IPS-20b (cell line): ENCODE measurements around the gene KCNK4.
A peak's percentile ranks its signal among the peaks of the same experiment; 100 is the strongest.

Experiments
- H3K27ac ChIP-seq: one replicate; pipeline ENCODE4 v1.5.1; 2013; ENCODE audit warnings: low read length
- H3K27me3 ChIP-seq: 2 replicates; pipeline ENCODE4 v1.6.1; 2013; ENCODE audit warnings: mild to moderate bottlenecking, low read length, inconsistent platforms; ENCODE audit not compliant: insufficient read depth
- H3K36me3 ChIP-seq: 2 replicates; pipeline ENCODE4 v1.6.1; 2013; ENCODE audit warnings: low read depth, mild to moderate bottlenecking, inconsistent platforms, low read length, moderate library complexity; ENCODE audit not compliant: insufficient read depth
- H3K4me1 ChIP-seq: 2 replicates; pipeline ENCODE4 v1.6.1; 2013; ENCODE audit warnings: mild to moderate bottlenecking, control low read depth, inconsistent platforms, low read length, moderate library complexity; ENCODE audit not compliant: insufficient read depth
- H3K4me3 ChIP-seq: 2 replicates; pipeline ENCODE4 v1.5.1; 2013; ENCODE audit warnings: mild to moderate bottlenecking, low read length, inconsistent platforms
- H3K9ac ChIP-seq: 2 replicates; pipeline ENCODE4 v1.6.1; 2013; ENCODE audit warnings: low read depth, mild to moderate bottlenecking, inconsistent platforms, low read length, moderate library complexity
- H3K9me3 ChIP-seq: 2 replicates; pipeline ENCODE4 v1.6.1; 2013; ENCODE audit warnings: mild to moderate bottlenecking, low read depth, low read length, inconsistent platforms; ENCODE audit not compliant: insufficient read depth

The KCNK4 gene

DNA sequence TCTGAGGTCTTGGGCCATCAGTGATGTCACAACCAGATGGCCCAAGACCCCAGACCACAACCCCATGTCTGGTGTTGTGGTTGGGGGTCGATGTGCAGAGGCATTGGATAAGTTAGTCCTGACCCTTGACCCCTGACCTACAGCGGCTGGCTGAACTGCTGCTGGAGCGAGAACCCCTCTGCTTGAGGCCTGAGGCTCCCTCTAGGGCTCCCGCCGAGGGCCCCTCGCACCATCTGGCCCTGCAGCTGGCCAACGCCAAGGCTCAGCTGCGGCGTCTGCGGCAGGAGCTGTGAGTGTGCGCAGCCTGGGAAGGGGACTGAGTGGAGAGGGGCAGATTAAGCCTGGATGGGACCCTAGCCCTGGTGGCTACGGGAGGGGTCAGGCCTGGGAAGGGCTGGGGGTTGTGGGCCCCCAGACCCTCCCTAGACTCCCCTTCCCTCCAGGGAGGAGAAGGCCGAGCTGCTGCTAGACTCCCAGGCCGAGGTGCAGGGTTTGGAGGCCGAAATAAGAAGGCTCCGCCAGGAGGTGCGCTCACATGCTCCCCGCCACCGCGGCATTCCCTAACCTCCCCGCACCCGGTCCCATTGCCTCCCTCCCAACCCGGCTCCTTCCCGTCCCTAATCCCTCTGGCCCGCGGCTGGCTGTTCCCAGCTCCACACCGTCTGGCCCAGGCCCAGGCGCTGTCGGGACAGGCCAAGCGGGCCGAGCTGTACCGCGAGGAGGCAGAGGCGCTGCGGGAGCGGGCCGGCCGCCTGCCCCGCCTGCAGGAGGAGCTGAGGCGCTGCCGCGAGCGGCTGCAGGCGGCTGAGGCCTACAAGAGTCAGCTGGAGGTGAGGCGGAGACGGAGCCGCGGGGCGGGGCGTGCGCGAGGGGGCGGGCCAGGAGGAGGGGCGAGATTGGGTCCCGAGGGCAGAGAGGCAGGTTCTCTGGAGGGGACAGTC is 51.0 kb downstream of the KCNK4 start:
- H3K4me3 ChIP-seq: peak overlapping the region; percentile 60; the same call in 1 of the 2 replicates
- no peaks in the 10 kb centered on the region for H3K9me3 ChIP-seq
- H3K9ac ChIP-seq: peak overlapping the region; percentile 55; the same call in 1 of the 2 replicates
- no peak overlapping the region for H3K27ac ChIP-seq
- peaks cover 20% of the 10 kb centered on the region for H3K27me3 ChIP-seq
- no peaks in the 10 kb centered on the region for H3K36me3 ChIP-seq
- H3K4me1 ChIP-seq: peaks cover 5% of the 10 kb centered on the region; the same call in 1 of the 2 replicates

DNA sequence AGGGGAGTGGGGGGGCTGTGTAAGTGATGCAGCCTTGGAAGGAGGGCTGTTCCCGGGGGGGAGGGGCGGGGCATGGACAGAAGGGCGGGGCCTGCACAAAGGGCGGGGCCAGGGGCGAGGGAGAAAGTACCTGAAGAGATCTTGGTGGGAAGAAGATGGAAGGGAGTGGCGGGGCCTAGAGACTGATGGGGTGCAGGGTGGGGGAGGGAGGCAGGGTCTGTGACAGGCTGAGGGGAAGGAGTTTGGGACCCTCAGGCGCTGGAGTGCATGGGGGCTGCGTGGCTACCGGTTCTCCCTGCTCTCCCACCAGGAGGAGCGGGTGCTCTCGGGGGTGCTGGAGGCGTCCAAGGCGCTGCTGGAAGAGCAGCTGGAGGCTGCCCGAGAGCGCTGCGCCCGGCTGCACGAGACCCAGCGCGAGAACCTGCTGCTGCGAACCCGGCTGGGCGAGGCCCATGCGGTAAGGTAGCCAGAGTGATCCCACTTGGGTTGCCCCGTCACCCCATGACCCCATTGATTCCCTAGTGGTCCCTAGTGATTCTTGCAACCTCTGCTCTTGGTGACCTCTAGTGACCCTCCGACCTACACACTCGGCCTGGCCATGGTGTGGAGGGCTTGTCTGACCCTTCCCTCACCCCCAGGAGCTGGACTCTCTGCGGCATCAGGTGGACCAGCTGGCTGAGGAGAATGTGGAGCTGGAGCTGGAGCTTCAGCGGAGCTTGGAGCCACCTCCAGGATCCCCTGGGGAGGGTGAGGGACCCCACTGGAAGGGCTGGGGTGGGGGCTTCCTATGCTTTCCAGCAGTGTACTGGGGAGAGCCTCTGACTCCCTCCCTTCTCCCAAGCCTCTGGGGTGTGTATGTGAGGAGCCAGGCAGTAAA is 52.0 kb downstream of the KCNK4 start:
- H3K27me3 ChIP-seq: peaks cover 20% of the 10 kb centered on the region
- no peak overlapping the region for H3K27ac ChIP-seq
- no peaks in the 10 kb centered on the region for H3K9me3 ChIP-seq
- no peak overlapping the region for H3K9ac ChIP-seq
- peaks cover 5% of the 10 kb centered on the region; the same call in 1 of the 2 replicates for H3K4me1 ChIP-seq
- no peaks in the 10 kb centered on the region for H3K36me3 ChIP-seq
- H3K4me3 ChIP-seq: peak overlapping the region; percentile 60; the same call in 1 of the 2 replicates

DNA sequence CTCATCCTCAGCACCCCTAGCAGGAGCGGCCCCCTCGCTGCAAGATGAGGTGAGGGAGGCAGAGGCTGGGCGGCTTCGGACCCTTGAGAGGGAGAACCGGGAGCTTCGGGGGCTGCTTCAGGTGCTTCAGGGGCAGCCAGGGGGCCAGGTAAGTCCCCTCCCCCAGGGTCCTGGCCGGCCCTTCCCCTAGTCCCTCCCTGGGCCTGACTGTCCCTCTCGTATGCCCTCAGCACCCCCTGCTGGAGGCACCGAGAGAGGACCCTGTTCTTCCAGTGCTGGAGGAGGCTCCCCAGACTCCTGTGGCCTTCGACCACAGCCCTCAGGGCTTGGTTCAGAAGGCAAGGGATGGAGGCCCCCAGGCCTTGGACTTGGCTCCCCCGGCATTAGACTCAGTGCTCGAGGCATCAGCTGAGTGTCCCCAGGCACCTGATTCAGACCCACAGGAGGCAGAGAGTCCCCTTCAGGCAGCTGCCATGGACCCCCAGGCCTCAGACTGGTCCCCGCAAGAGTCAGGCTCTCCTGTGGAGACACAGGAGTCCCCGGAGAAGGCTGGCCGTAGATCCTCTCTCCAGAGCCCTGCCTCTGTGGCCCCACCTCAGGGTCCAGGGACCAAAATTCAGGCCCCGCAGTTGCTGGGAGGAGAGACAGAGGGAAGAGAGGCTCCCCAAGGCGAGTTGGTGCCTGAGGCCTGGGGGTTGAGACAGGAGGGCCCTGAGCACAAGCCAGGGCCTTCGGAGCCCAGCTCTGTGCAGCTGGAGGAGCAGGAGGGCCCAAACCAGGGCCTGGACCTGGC is 52.9 kb downstream of the KCNK4 start:
- no peak overlapping the region for H3K4me3 ChIP-seq
- peaks cover 5% of the 10 kb centered on the region; the same call in 1 of the 2 replicates for H3K4me1 ChIP-seq
- H3K9ac ChIP-seq: no peak overlapping the region
- H3K27me3 ChIP-seq: peaks cover 19% of the 10 kb centered on the region
- no peaks in the 10 kb centered on the region for H3K36me3 ChIP-seq
- H3K27ac ChIP-seq: no peak overlapping the region
- no peaks in the 10 kb centered on the region for H3K9me3 ChIP-seq

DNA sequence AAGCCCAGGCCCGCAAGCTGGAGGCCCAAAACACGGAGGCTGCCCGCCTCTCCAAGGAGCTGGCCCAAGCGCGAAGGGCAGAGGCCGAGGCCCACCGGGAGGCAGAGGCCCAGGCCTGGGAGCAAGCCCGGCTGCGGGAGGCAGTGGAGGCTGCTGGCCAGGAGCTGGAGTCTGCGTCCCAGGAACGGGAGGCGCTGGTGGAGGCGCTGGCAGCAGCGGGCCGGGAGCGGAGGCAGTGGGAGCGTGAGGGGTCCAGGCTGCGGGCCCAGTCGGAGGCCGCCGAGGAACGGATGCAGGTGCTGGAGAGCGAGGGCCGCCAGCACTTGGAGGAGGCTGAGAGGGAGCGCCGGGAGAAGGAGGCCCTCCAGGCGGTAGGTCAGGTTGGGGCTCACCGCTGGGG is 53.7 kb downstream of the KCNK4 start:
- no peak overlapping the region for H3K9ac ChIP-seq
- no peak overlapping the region for H3K27ac ChIP-seq
- H3K9me3 ChIP-seq: no peaks in the 10 kb centered on the region
- H3K4me1 ChIP-seq: peaks cover 5% of the 10 kb centered on the region; the same call in 1 of the 2 replicates
- no peaks in the 10 kb centered on the region for H3K36me3 ChIP-seq
- H3K4me3 ChIP-seq: no peak overlapping the region
- peaks cover 11% of the 10 kb centered on the region; the same call in 1 of the 2 replicates for H3K27me3 ChIP-seq

DNA sequence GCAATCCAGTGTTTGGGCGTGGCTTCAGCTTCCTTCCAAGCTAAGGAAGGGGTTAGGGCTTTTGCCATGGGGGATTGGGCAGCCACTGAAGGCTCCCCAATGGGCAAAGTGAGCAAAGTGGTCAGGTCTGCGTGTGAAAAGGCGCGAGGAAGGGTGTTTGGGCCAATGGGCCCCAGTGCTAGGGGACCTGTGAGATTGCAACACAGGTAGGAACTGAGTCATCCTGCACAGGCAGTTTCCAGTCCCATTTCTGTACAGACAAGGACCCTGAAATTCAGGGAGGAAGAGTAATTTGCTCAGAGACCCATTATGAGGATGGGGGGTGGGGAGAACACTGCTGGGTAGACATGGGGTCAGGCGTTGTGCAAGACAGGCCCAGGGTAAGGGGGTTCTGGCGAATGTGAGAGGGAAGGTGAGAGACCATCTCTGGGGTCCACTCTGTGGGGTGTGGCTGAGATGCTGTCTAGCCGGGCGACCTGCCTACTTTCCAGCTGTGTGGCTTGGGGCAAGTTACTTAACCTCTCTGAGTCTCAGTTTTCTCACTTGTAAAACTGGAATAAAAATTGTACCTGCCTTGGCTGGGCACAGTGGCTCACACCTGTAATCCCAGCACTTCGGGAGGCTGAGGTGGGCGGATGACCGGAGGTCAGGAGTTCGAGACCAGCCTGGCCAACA is 56.2 kb downstream of the KCNK4 start:
- H3K27ac ChIP-seq: no peak overlapping the region
- H3K9ac ChIP-seq: no peak overlapping the region
- no peaks in the 10 kb centered on the region for H3K27me3 ChIP-seq
- H3K4me1 ChIP-seq: no peaks in the 10 kb centered on the region; the same call in 1 of the 2 replicates
- no peak overlapping the region for H3K4me3 ChIP-seq
- no peaks in the 10 kb centered on the region for H3K36me3 ChIP-seq
- no peaks in the 10 kb centered on the region for H3K9me3 ChIP-seq

DNA sequence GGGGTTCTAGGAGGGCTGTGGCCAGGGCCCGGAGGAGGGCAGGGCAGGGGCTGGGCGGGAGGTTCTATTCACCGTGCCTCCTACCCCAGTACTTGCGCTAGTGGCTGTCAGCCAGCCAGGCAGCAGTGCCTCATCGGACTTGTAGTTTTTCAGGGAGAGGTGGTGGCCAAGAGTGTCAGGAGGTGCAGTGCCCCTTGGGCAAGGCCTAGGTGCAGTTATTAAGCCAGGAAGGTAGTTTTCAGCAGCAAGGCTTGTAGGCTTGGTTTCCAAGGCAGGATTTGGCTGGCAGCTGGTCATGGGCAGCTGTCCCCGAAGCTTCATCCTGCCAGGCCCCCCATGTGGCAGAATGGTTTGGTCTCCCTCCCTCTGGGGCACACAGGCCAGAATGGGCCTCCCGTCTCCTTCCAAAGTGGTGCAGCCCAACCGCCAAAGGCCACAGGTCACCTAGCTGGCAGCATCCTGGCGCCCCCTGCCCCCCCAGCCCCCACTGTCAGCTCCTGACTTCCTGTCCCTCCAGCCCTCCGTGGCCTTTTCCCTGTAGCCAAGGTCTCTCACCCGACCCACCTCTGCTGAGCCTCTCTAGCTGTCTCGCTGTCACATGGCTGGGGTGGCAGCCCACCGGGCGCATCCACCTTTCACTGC is 57.4 kb downstream of the KCNK4 start:
- H3K9ac ChIP-seq: no peak overlapping the region
- no peaks in the 10 kb centered on the region for H3K27me3 ChIP-seq
- no peaks in the 10 kb centered on the region for H3K9me3 ChIP-seq
- H3K36me3 ChIP-seq: no peaks in the 10 kb centered on the region
- H3K4me3 ChIP-seq: no peak overlapping the region
- no peak overlapping the region for H3K27ac ChIP-seq
- H3K4me1 ChIP-seq: no peaks in the 10 kb centered on the region

DNA sequence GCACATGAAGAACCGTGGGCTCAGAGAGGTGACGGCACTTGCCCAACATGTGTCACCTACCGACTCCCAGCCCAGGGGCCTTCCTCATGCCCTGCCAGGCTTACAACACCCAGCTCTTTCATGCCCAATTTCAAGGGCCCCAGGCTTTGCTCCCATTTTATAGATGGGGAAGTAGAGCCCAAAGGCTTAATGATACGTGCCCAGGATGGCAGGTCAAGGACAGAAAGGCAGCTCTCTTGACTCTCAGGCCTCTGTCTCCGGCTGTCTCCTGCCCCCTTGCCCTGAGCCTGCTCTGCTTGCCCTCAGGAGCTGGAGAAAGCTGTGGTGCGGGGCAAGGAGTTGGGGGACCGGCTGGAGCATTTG is 57.9 kb downstream of the KCNK4 start:
- no peak overlapping the region for H3K27ac ChIP-seq
- H3K36me3 ChIP-seq: no peaks in the 10 kb centered on the region
- H3K9me3 ChIP-seq: no peaks in the 10 kb centered on the region
- no peak overlapping the region for H3K4me3 ChIP-seq
- H3K4me1 ChIP-seq: no peaks in the 10 kb centered on the region
- no peak overlapping the region for H3K9ac ChIP-seq
- H3K27me3 ChIP-seq: no peaks in the 10 kb centered on the region

DNA sequence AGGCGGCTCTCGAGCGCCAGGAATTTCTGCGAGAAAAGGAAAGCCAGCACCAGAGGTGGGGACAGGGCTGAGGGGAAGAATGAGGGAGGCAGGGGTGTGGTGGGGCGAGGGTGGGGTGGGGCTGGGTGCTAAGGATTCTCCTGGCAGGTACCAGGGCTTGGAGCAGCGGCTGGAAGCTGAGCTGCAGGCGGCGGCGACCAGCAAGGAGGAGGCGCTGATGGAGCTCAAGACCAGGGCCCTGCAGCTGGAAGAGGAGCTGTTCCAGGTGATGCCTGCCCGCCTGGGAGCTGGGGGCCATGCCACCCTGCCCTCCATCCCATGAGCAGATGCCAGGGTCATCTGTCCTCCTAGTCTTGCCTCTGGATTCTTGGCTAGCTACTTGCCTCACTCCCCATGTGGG is 58.3 kb downstream of the KCNK4 start:
- Histone ChIP-seq H3K27me3 (no peaks in the 10 kb centered on the region), H3K4me3 (no peak overlapping the region), H3K36me3 (no peaks in the 10 kb centered on the region), H3K9me3 (no peaks in the 10 kb centered on the region), H3K27ac (no peak overlapping the region), H3K4me1 (no peaks in the 10 kb centered on the region), H3K9ac (no peak overlapping the region)
